G401 (cell line): ENCODE data around the gene TMEM88. TPM values are rescaled to one million over a fixed set of nuclear protein-coding genes. Genes with fewer than 3 reads are reported as not detected.
"Not testable (repeated sequence)": the region's sequence is repeated elsewhere in the genome, so short reads cannot be mapped to it uniquely, and the experiment has no call there.

Experiments used
- DNase-seq: peaks from one replicate; pipeline ENCODE4 v3.0.0-alpha.2; 2015; ENCODE audit warnings: low spot score
- in situ Hi-C: cut with HindIII; loops from 2 replicates; pipeline ENCODE4 v1.10.0; 2016; ENCODE audit warnings: low sequenced_read_pairs, mixed read lengths
- total RNA-seq: library from RNA; depleted of rRNA; stranded (reverse); fragments of >200 nt; shearing (Covaris generic); gene quantifications from 2 replicates; pipeline ENCODE4 v1.2.3, GENCODE V29; 2014

The TMEM88 gene
- total RNA-seq, 1 experiment from 2014 or later = not detected

DNA sequence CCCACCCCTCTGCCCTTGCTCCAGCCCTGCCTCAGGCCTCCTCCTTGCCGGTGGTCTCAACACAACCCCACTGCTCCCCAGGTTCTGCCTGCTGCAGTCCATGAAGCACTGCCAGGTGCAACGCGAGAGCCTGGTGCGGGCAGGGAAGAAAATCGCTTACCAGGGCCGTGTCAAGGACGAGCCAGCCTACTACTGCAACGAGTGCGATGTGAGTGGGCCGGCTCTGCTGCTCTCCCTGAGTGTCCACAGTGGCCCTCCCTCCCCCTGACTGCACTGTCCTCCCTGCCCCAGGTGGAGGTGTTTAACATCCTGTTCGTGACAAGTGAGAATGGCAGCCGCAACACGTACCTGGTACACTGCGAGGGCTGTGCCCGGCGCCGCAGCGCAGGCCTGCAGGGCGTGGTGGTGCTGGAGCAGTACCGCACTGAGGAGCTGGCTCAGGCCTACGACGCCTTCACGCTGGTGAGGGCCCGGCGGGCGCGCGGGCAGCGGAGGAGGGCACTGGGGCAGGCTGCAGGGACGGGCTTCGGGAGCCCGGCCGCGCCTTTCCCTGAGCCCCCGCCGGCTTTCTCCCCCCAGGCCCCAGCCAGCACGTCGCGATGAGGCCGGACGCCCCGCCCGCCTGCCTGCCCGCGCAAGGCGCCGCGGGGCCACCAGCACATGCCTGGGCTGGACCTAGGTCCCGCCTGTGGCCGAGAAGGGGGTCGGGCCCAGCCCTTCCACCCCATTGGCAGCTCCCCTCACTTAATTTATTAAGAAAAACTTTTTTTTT is 1.8 kb upstream of the TMEM88 start:
- DNase-seq = no peak
- in situ Hi-C loops = no loop called here

GRCh38 chr17:7853691-7854038 is 1.2 kb upstream of the TMEM88 start:
- no peak for DNase-seq
- in situ Hi-C loops = no loop called here

GRCh38 chr17:7854078-7854777 is 638 bp upstream of the TMEM88 start:
- in situ Hi-C loops = no loop called here

DNA sequence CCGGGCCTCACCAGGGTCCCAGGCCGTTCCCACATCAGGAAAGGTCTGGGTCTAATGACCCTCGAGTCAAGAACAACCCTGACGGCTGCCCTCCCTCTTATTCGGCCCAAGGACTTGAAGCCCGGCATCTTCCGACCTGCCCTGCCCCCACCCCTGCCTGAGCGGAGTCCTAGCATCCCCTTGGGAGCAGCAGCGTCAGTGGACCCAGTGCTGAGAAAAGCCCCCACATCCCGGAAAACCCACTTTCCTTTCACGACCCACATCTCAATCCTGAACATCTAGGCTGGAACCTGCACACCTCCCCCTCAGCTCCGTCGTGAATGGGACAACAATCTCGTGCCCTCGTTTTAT is 769 bp downstream of the TMEM88 start:
- DNase-seq = no peak
- in situ Hi-C loops = no loop called here

More at GRCh38 chr17:7854078-7854777, 638 bp upstream of the TMEM88 start:
- DNase-seq = no peak

GRCh38 chr17:7856011-7856810 is 1.3 kb downstream of the TMEM88 start:
- in situ Hi-C loops = no loop called here
- no peak for DNase-seq

DNA sequence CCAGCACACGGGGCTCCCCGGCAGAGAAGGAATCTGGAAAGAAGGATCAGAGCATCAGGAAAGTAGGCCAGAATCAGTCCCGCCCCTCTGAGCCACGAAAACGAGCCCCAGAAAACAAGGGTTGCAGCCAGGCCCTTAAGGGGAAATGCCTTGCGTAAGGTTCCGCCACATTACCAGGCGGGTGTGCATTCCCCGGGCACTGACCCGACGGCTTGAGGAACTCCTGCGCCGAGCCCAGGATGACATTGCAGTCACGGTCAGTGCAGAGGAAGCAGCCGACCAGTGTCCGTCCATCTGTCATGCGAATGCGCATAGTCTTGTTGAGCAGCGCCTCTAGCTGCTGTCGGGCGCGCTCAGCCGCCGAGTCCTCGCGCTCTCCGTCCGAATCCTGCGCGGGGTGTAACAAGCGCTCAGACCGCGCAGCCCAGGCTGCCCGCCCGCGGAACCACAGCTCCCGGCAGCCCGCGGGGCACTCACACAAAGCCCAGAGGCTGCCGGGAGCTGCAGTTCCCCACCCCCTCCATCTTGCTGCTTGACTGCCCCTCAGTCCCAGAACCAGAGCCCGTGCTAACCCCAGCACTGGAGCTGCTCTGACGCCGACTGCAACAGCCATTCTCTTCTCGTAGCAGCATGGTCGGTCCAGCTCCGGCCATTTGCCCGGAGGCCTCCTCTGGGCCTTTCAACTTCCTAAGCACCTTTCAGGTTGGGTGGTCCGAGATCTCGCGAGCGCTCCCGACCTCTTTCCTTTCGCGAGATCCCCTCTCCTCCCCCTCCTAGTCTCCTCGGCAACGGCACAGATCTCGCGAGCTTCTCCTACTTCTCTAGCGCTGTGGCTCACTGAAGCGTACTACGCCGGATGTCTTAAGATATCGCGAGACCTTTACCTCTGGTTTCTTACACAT is 2.2 kb downstream of the TMEM88 start, which contains the start of gene NAA38:
TSS of gene NAA38 (minus strand) at position 749 of the 902 bp plus-strand sequence. CDS start at position 653, 96 bp downstream.
- peak; percentile 100 for DNase-seq
- in situ Hi-C loops = no loop called here

GRCh38 chr17:7857713-7858521 is 3.1 kb downstream of the TMEM88 start, which contains the start of gene CYB5D1:
Gene CYB5D1, plus strand, starts transcription at chr17:7858003. Its CDS starts 132 bp downstream, at chr17:7858135.
- DNase-seq = peak; percentile 97
- in situ Hi-C loops = no loop called here

- in situ Hi-C loops = no loop called here
- no peak for DNase-seq
Measured at GRCh38 chr17:7858522-7858810, 3.6 kb downstream of the TMEM88 start.

DNA sequence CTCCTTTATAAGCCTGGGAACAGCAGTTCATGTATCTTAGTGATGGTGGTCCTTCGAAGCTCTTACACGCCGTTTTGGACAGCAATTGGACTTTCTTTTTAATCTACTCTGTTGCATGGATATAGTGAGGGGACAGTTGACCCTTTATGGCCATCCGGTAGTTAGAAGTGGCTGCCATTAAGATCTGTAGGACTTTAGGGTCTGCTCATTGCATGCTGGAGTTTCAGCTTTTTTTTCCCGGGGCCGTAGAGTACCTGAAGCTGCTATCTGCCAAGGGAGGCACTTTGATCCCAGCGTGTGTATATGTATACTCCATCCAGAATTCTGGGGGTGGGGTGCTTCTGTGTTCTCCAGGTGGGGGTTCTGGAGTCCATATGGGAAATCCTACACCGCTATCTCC is 4.2 kb downstream of the TMEM88 start:
- DNase-seq = no peak
- in situ Hi-C loops = no loop called here

- DNase-seq = peak; percentile 74
- in situ Hi-C loops = no loop called here
Measured at GRCh38 chr17:7862692-7863437, 8.0 kb downstream of the TMEM88 start.

- in situ Hi-C loops, DNase-seq: not testable (repeated sequence)
Measured at GRCh38 chr17:7864384-7864783, 9.5 kb downstream of the TMEM88 start.

- in situ Hi-C loops = no loop called here
- DNase-seq = no peak
Measured at GRCh38 chr17:7864995-7865650, 10.3 kb downstream of the TMEM88 start.

DNA sequence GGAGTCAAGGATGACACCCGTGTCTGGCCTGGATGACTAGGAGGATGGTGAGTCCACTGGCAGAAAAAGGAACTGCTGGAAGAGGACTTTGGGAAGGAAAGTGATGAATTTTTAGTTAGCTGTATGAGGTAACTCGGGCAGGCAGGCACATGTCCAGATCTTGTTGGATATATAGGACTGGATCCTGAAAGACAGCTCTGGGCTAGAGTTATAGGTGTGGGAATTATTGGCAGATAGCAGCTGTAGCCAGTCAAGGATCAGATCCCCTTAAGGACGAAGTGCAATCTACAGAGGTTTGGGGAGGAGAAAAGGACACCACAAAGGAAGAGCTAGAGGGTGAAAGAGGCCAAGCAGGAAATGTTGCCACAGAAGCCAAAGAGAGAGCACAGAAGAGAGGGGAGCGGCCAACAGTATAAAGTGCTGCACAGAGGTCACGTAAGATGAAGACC is 13.0 kb downstream of the TMEM88 start:
- no peak for DNase-seq
- in situ Hi-C loops = no loop called here

DNA sequence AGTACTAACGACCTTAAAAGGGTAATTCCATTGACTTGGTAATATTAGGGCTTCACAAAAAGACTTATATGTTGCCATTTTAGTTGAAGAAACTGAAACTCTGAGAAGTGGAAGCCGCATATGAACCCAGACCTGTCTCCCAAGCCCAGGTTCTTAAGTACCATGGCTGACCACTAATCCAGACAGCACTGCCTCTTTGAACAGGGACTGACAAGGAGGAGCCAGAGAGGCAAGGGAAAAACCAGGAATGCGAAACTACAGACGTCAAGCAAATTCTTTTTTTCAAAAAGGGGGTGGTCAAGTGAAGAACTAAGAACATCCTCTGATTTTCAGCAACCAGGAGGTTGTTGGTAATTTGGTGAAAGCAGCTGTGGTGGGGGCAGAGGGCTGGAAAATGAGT is 18.2 kb downstream of the TMEM88 start:
- DNase-seq = no peak

GRCh38 chr17:7875804-7876370 is 21.0 kb downstream of the TMEM88 start:
- in situ Hi-C loops = no loop called here
- no peak for DNase-seq

More for the DNA sequence above, 18.2 kb downstream of the TMEM88 start:
- in situ Hi-C loops = no loop called here

GRCh38 chr17:7878234-7878633 is 23.4 kb downstream of the TMEM88 start:
- in situ Hi-C loops = no loop called here

More at GRCh38 chr17:7878234-7878633, 23.4 kb downstream of the TMEM88 start:
- DNase-seq = no peak
